Fibroblast of villous mesenchyme (primary cell): ENCODE results near the gene CAPN3. TPM values are rescaled to one million over a fixed set of nuclear protein-coding genes. Genes with fewer than 3 reads are reported as not detected.
A peak's percentile ranks its signal among the peaks of the same experiment; 100 is the strongest.
"Not testable (repeated sequence)": the region's sequence is repeated elsewhere in the genome, so short reads cannot be mapped to it uniquely, and the experiment has no call there.

Source experiments
- DNase-seq: peaks from one replicate; pipeline ENCODE4 v3.0.0-alpha.2; 2010; ENCODE audit warnings: low read depth
- H3K4me3 ChIP-seq: 2 replicates; pipeline ENCODE4 v1.5.1; 2011; ENCODE audit warnings: low read depth, mild to moderate bottlenecking, low read length
- total RNA-seq: library from RNA; depleted of rRNA; stranded (reverse); fragments of >200 nt; gene quantifications from 2 replicates; pipeline ENCODE4 v1.2.3, GENCODE V29; 2012
- TF ChIP-seq, protein P1 (sequence below): IDR thresholded peaks from 2 replicates; pipeline ENCODE4 v1.5.1; 2012; ENCODE audit warnings: low read depth, mild to moderate bottlenecking, low read length; ENCODE audit not compliant: insufficient read depth

Gene CAPN3
- 0.64 and 2.6 TPM in 2 replicates for total RNA-seq

DNA sequence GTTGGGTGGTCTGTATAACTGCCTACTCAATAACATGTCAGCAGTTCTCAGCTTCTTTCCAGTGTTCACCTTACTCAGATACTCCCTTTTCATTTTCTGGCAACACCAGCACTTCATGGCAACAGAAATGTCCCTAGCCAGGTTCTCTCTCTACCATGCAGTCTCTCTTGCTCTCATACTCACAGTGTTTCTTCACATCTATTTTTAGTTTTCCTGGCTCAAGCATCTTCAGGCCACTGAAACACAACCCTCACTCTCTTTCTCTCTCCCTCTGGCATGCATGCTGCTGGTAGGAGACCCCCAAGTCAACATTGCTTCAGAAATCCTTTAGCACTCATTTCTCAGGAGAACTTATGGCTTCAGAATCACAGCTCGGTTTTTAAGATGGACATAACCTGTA is at the start of gene CAPN3:
CAPN3 (plus strand) TSS at position 253 of the 400 bp plus-strand sequence. CDS start 305 bp downstream, outside the sequence.
- DNase-seq: no peak
- TF ChIP-seq, protein P1, sequence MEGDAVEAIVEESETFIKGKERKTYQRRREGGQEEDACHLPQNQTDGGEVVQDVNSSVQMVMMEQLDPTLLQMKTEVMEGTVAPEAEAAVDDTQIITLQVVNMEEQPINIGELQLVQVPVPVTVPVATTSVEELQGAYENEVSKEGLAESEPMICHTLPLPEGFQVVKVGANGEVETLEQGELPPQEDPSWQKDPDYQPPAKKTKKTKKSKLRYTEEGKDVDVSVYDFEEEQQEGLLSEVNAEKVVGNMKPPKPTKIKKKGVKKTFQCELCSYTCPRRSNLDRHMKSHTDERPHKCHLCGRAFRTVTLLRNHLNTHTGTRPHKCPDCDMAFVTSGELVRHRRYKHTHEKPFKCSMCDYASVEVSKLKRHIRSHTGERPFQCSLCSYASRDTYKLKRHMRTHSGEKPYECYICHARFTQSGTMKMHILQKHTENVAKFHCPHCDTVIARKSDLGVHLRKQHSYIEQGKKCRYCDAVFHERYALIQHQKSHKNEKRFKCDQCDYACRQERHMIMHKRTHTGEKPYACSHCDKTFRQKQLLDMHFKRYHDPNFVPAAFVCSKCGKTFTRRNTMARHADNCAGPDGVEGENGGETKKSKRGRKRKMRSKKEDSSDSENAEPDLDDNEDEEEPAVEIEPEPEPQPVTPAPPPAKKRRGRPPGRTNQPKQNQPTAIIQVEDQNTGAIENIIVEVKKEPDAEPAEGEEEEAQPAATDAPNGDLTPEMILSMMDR: no peak

DNA sequence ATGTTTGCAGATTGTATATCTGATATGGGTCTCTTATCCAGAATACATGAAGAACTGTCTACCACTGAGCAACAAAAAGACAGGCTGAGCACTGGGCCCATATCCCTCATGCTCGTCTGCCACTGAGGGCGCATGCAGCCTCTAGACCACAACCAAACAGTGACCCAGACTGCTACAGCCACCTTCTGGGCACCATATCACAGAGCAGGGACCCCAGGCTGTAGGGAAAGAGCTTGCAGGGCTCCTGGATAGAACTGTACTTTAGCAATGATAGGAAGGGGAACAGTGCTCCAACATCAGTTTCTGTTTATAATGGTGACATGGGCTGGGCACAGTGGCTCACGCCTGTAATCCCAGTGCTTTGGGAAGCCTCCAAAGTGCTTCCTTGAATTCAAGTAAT is 45.8 kb upstream of the CAPN3 start:
- TF ChIP-seq, protein P1: no peak
- no peak for DNase-seq
- H3K4me3 ChIP-seq: no peak overlapping the region

More for the DNA sequence above, at the start of gene CAPN3:
- H3K4me3 ChIP-seq: no peak within 1 kb of the TSS

DNA sequence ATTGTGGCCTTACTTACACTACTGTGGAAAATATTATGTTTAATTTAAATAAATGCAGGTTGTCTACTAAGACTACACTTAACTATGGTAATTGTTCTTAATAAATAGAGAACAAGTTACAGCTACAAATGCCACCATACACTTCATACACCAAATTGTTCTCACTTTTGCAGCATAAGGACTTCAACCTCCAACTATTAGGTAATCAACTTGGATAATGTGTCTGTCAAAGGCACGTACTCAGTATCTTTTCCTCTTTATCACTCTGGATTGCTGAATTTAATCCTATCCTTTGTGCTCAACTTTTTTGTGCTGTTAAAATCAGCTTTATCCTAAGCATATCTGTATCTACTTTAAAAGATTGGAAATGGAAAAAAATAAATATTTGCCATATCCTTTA is 44.5 kb upstream of the CAPN3 start:
- no peak for DNase-seq
- H3K4me3 ChIP-seq: no peak overlapping the region
- TF ChIP-seq, protein P1: no peak

DNA sequence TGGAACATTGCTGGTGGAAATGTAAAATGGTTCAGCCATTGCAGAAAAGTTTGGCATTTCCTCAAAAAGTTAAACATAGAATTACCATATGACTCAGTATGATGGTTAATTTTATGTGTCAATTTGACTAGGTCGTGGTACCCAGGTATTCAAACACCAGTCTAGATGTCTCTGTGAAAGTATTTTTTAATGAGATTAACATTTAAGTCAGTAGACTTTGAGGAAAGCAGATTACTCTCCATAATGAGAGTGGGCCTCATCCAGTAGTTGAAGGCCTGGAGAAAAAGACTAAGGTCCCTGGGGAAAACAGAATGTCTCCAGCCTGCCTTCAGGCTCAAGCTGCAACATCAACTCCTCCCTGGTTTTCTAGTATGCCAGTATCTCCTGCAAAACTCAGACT is 43.8 kb upstream of the CAPN3 start:
- TF ChIP-seq, protein P1: no peak
- DNase-seq: no peak

DNA sequence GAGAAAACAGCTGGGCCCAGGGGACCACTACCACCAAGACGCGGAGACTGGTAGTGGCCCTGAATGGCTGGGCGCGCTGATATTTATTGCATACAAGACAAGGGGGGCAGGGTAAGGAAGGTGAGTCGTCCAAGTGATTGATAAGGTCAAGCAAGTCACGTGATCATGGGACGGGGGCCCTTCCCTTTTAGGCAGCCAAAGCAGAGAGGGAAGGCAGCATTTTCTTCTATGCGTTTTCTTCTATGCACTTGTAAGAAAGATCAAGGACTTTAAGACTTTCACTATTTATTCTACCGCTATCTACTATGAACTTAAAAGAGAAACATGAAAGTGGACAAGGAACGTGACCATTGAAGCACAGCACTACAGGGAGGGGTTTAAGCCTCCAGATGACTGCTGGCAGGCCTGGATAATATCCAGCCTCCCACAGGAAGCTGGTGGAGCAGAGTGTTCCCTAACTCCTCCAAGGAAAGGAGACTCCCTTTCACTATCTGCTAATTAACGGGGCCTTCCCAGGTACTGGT is 43.0 kb upstream of the CAPN3 start:
- peak; percentile 42 for DNase-seq
- not testable (repeated sequence) for H3K4me3 ChIP-seq

More for the DNA sequence above, 43.8 kb upstream of the CAPN3 start:
- no peak overlapping the region for H3K4me3 ChIP-seq

DNA sequence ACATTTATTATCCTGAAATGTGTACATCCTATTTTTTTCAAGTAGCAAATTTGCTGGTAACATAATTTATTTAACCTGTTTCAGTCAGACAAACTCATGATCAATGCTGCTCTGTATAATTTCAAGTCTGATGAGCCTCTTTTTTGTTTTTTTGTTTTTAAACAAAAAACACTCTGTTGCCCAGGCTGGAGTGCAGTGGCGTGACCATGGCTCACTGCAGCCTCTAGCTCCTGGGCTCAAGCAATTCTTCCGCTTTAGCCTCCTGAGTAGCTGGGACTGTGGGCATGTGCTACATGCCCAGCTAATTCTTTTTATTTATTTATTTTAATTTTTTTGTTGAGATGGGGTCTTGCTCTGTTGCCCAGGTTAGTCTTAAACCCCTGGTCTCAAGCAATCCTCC is 40.1 kb upstream of the CAPN3 start:
- no peak overlapping the region for H3K4me3 ChIP-seq
- TF ChIP-seq, protein P1: no peak
- no peak for DNase-seq

DNA sequence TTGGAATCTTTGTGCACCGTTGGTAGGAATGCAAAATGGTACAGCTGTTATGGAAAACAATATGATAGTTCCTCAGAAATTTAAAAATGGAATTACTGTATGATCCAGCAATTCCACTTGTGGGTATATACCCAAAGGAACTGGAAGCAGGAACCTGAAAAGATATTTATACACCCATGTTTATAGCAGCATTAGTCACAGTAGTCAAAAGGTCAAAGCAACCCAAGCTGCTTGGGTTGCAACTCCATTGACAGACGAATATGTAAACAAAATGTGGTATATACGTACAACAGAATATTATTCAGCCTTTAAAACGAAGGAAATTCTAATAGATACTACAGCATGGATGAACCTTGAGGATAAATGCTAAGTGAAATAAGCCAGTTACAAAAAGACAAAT is 35.0 kb upstream of the CAPN3 start:
- TF ChIP-seq, protein P1: no peak
- no peak overlapping the region for H3K4me3 ChIP-seq
- DNase-seq: peak; percentile 74
